Fibroblast of skin of right quadriceps (primary cell): ENCODE data around the gene CLDN8.

ENCODE experiments used
- DNase-seq: peaks from one replicate; pipeline ENCODE4 v3.0.0-alpha.2; 2013

CLDN8 gene

GRCh38 chr21:30194701-30195299, 21.1 kb downstream of the CLDN8 start:
- DNase-seq: peak; percentile 8

GRCh38 chr21:30193201-30193600, 22.7 kb downstream of the CLDN8 start:
- DNase-seq: no peak

GRCh38 chr21:30190554-30190953, 25.3 kb downstream of the CLDN8 start:
- DNase-seq: no peak

GRCh38 chr21:30189773-30190172, 26.1 kb downstream of the CLDN8 start:
- no peak for DNase-seq

GRCh38 chr21:30186242-30186641, 29.7 kb downstream of the CLDN8 start:
- no peak for DNase-seq

GRCh38 chr21:30168086-30168485, 47.8 kb downstream of the CLDN8 start:
- DNase-seq: no peak

GRCh38 chr21:30166705-30167104, 49.2 kb downstream of the CLDN8 start, which contains the start of gene CLDN17:
TSS of gene CLDN17 (minus strand) at chr21:30166805. CDS start at chr21:30166617, 188 bp downstream.
- no peak for DNase-seq

GRCh38 chr21:30166171-30166570, 49.7 kb downstream of the CLDN8 start:
- no peak for DNase-seq

GRCh38 chr21:30164796-30165195, 51.1 kb downstream of the CLDN8 start:
- DNase-seq: no peak
